NCI-H2171 treated with DMSO at 0.1 percent for 48 hours (cell line): ENCODE results near the gene DEPDC1.
"Not testable (repeated sequence)": the region's sequence is repeated elsewhere in the genome, so short reads cannot be mapped to it uniquely, and the experiment has no call there.

Source experiments
- DNase-seq: peaks from one replicate; lab custom pipeline; 2025; lab: John Stamatoyannopoulos, UW

The DEPDC1 gene, protein sequence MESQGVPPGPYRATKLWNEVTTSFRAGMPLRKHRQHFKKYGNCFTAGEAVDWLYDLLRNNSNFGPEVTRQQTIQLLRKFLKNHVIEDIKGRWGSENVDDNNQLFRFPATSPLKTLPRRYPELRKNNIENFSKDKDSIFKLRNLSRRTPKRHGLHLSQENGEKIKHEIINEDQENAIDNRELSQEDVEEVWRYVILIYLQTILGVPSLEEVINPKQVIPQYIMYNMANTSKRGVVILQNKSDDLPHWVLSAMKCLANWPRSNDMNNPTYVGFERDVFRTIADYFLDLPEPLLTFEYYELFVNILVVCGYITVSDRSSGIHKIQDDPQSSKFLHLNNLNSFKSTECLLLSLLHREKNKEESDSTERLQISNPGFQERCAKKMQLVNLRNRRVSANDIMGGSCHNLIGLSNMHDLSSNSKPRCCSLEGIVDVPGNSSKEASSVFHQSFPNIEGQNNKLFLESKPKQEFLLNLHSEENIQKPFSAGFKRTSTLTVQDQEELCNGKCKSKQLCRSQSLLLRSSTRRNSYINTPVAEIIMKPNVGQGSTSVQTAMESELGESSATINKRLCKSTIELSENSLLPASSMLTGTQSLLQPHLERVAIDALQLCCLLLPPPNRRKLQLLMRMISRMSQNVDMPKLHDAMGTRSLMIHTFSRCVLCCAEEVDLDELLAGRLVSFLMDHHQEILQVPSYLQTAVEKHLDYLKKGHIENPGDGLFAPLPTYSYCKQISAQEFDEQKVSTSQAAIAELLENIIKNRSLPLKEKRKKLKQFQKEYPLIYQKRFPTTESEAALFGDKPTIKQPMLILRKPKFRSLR

GRCh38 chr1:68496680-68497357 lies at the start of gene DEPDC1:
DEPDC1 (minus strand) TSS chr1:68497082; CDS start chr1:68496999, 83 bp downstream.
- peak; percentile 92 for DNase-seq

- no peak for DNase-seq
Measured at GRCh38 chr1:68544651-68545050, 47.8 kb upstream of the DEPDC1 start.

- no peak for DNase-seq
Measured at GRCh38 chr1:68542586-68542985, 45.7 kb upstream of the DEPDC1 start.

DNA sequence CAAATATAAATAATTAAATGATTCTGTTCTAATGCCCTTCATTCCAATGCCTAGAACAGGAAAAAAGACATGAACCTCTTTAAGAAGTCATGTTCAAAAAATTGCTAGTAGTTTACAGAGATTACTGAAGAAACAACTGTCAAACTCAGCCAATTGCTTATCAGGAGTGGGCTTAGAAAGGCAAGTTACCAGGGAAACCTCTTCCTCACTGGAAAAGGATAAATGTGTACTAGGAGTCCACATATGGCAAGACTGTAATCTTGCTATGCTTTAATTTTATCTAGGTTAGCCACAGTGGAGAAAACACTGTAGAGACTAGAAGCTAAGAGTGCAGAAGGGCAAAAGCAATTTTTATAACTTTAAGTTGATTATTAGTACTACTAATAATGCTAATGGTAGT lies 42.1 kb upstream of the DEPDC1 start:
- no peak for DNase-seq

GRCh38 chr1:68528243-68528642 lies 31.4 kb upstream of the DEPDC1 start:
- DNase-seq, result no peak

DNA sequence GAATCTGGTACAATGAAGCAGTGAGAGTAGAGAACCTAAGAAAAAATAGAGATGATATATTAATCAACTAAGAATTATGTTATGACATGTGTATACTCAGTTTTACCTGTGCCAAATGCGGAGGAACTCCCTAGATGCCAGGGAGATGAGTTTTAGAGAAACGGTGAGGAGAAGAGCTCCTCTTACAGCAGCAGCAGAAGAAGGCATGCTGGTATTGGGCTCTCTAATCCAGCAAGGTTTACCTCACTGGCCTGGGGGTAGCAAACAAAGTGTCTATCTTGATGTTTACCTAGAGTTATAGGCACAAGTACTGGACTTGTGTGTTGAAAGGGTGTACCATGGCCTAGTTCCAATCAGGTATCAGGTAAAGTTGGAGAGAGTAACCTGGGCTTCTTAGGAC lies 28.9 kb upstream of the DEPDC1 start:
- DNase-seq, result no peak

DNA sequence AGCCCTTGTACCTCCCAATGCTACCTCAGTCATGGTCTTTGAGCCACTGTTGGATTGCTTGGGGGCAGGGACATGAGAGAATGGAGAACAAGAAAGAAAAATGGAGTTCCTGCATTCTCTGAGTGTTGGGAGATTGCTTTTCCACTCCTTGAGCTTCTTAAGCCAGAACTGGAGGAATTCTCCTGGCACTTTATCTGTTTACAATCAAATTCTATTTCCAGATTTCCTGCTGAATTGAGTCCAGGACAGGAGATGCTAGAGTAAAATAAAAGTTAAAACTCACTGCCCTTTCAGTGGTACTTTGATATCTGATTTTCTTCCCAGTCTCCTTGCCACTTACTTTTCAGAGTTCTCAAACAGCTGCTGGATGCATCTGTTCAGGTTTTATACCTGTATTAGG lies 24.4 kb upstream of the DEPDC1 start:
- no peak for DNase-seq

GRCh38 chr1:68516066-68516465 lies 19.2 kb upstream of the DEPDC1 start:
- DNase-seq, result no peak

DNA sequence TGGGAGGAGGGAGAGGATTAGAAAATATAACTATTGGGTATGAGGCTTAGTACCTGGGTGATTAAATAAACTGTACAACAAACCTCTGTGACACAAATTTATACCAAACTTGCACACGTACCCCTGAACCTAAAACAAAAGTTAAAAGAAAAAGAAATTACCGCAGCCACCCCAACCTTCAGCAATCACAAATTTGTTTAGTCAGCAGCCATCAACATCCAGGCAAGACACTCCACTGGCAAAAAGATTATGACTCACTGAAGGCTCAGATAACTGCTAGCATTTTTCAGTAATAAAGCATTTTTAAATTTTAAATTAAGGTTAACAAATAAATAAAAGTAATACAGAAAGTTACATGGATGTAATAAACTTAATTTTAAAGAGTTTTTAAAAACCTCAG lies 14.4 kb upstream of the DEPDC1 start:
- DNase-seq, result no peak

DNA sequence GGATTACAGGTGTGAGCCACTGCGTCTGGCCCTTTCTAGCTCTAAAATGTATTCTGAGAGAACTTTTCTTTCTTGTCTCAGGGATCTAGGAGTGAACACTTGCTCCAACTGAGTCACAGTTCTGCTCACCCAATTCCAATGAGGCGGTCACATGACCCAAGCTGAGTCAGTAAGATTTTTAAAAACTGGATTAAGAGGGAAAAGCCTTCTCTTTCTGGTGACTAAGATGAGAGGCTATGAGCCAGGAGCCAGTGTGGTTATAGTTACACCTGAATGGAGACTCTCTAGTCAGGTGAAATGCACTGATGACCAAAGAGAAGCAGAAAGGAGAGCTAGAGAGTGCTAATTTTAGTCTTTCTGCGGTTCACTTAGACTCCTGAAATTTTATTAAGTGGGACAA lies 9.5 kb upstream of the DEPDC1 start:
- no peak for DNase-seq

DNA sequence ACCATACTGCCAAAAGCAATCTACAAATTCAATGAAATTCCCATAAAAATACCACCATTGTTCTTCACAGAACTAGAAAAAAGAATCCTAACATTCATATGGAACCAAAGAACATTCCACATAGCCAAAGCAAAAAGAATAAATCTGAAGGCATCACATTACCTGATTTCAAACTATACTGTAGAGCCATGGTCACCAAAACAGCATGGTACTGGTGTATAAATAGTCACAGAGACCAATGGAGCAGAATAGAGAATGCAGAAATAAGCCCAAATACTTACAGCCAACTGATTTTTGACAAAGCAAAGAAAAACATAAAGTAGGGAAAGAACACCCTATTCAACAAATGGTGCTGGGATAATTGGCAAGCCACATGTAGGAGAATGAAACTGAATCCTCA lies 6.2 kb upstream of the DEPDC1 start:
- DNase-seq, result no peak

DNA sequence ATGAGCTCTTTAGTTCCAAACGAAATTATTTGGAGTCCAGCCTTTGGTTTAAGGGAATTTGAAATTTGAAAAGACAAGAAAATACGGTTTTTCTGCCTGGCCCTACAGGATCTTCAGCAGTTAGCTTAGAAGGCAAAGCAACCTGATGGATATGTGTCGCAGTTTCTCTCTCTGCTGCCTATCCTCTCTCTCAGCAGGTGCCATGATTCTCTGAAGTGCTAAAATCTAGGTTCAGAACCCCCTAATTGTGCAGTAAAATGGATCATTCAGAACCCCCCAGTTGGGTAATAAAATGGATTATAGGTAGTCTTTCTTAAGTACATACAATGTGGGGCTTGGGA lies 446 bp upstream of the DEPDC1 start:
- DNase-seq, result no peak

GRCh38 chr1:68495968-68496679 lies 758 bp downstream of the DEPDC1 start:
- DNase-seq, result peak; percentile 27

DNA sequence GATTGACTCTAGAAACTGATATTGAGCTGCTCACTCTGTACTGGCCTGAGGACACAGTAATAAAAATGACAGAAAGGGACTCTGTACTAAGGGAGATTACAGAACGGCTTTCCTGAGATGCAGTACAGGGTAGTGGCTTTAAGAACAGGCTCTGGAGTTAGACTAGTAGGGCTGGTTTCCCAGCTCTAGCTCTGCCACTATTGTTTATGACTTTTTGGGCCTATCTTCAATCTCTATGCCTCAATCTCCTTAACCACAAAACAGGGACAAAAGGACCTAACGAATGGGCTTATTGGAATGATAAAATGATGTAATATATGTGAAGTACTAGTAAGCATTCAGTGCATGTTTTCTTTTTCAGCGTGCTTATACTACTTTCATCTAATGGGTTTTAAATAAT lies 1.4 kb downstream of the DEPDC1 start:
- no peak for DNase-seq

- DNase-seq, result no peak
Measured at GRCh38 chr1:68493193-68493592, 3.7 kb downstream of the DEPDC1 start.

DNA sequence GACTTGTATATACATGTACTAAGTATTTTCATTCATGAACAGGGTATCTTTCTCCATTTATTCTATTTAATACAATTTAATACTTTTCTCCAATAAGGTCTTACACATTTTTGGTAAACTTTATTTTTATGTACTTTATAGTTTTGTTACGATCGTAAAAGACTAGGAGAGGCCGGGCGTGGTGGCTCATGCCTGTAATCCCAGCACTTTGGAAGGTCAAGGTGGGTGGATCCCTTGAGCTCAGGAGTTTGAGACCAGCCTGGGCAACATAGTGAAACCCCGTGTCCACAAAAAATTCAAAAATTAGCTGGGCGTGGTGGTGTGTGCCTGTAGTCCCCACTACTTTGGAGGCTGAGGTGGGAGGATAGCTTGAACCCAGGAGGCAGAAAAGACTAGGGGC lies 4.6 kb downstream of the DEPDC1 start:
- not testable (repeated sequence) for DNase-seq

DNA sequence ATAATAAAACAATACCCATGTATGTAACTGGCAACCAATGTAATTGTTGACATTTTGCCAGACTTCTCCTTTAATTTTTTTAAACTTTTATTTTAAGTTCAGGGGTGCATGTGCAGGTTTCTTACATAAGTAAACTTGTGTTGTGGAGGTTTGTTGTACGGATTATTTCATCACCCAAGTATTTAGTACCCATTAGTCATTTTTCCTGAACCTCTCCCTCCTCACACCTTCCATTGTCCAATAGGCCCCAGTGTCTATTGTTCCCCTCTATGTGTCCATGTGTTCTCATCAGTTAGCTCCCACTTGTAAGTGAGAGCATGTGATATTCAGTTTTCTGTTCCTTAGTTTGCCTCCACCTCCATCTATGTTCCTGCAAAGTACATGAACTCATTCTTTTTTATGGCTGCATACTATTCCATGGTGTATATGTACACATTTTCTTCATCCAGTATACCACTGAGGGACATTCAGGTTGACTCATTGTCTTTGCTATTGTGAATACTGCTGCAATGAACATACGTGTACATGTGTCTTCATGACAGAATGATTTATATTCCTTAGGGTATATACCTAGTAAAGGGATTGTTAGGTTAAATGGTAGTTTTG lies 6.7 kb downstream of the DEPDC1 start:
- DNase-seq, result no peak

GRCh38 chr1:68485431-68486022 lies 11.4 kb downstream of the DEPDC1 start:
- DNase-seq, result no peak

GRCh38 chr1:68484618-68485017 lies 12.3 kb downstream of the DEPDC1 start:
- DNase-seq, result no peak

DNA sequence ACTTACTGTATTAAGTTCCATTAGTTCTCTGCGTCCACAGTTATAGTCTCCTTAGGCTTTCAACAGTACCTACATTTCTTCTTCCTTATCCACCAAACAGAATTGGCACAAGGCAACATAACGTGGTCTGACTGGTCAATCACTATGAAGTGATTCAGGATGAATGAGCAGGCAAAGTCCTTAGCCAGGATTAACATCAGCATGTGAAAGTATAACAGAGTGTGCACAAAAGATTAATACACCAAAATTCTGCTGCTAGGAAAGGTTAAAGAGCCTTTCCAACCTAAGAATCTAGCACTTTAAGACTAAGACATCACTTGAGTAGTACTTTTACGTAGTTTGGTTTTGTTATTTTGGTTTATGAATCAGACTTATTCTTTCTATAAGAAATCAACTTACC lies 15.8 kb downstream of the DEPDC1 start:
- no peak for DNase-seq

GRCh38 chr1:68479501-68479900 lies 17.4 kb downstream of the DEPDC1 start:
- no peak for DNase-seq
